ENCODE results near the gene JMY. TPM values are rescaled to one million over a fixed set of nuclear protein-coding genes. Genes with fewer than 3 reads are reported as not detected.

JMY gene
- total and polyA plus RNA-seq, 2 of the 8 experiments (the other 6 are each of a cell fraction or from before 2014, with no cell fraction given), result 2.8 to 13.9 TPM

- Histone ChIP-seq H4K20me1 (replicated peaks in 1 of 2; ENCODE audit: control insufficient read depth in 1 of 2, insufficient read depth in 2 of 2, low read length in 2 of 2) (no peaks in the 10 kb centered on the region), H4K91ac (replicated peaks; ENCODE audit: insufficient read length, low read length) (no peak overlapping the region), H3K4me1 (replicated peaks in 1 of 4; ENCODE audit: control insufficient read depth in 3 of 4, insufficient read depth in 4 of 4, low read length in 3 of 4) (no peaks in the 10 kb centered on the region), H3K23me2 (ENCODE audit: low read depth, low read length) (no peaks in the 10 kb centered on the region), H3K27ac (ENCODE audit: low read depth, low read length) (no peak overlapping the region), H3K56ac (replicated peaks; ENCODE audit: insufficient read length, low read depth, low read length) (no peak overlapping the region), H3K23ac (ENCODE audit: insufficient read length) (no peak overlapping the region), H3K79me2 (ENCODE audit: control insufficient read depth in 1 of 2, insufficient read depth in 2 of 2, low read length in 2 of 2) (no peaks in the 10 kb centered on the region), H3K4me3 (ENCODE audit: extremely low read depth in 1 of 4, insufficient read depth in 2 of 4, low read depth in 3 of 4, low read length in 4 of 4) (no peak overlapping the region), H4K8ac (ENCODE audit: extremely low read depth, insufficient read depth, low read length) (no peak overlapping the region), H3K27me3 (replicated peaks in 1 of 4; ENCODE audit: control insufficient read depth in 3 of 4, extremely low read depth in 1 of 4, insufficient read depth in 3 of 4, low read length in 3 of 4) (no peaks in the 10 kb centered on the region), H3K79me1 (ENCODE audit: low read depth, low read length) (no peaks in the 10 kb centered on the region; the same call in 1 of the 2 replicates), H3K4me2 (ENCODE audit: insufficient read depth in 1 of 2, low read depth in 2 of 2, low read length in 2 of 2) (no peak overlapping the region), H3K9me3 (ENCODE audit: insufficient read depth in 2 of 2, low read depth in 1 of 2, low read length in 1 of 2) (no peaks in the 10 kb centered on the region), H2AK5ac (ENCODE audit: low read depth, low read length) (no peak overlapping the region), H3K18ac (ENCODE audit: extremely low read depth, low read length) (no peak overlapping the region), H2BK12ac (ENCODE audit: low read depth, low read length) (no peak overlapping the region), H2BK20ac (ENCODE audit: low read length) (no peak overlapping the region), H4K5ac (ENCODE audit: insufficient read length, low read depth, low read length) (no peak overlapping the region), H2BK120ac (replicated peaks; ENCODE audit: low read depth, low read length) (no peak overlapping the region), H3K36me3 (ENCODE audit: control insufficient read depth in 2 of 4, insufficient read depth in 4 of 4, low read length in 3 of 4) (peaks cover 0 to 17% (median 4%) of the 10 kb centered on the region in 4 experiments; a peak in 5 of 8 replicates), H2BK5ac (ENCODE audit: low read depth, low read length) (no peak overlapping the region), H3K14ac (ENCODE audit: insufficient read length) (no peak overlapping the region), H3K4ac (replicated peaks; ENCODE audit: insufficient read length, low read depth, low read length) (no peak overlapping the region), H2AFZ (ENCODE audit: low read length) (no peak overlapping the region), H3K9ac (replicated peaks in 1 of 4; ENCODE audit: extremely low read depth in 1 of 4, low read depth in 3 of 4, low read length in 3 of 4) (no peak overlapping the region), H2BK15ac (ENCODE audit: low read length) (no peak overlapping the region)
- ChIA-PET CTCF (ENCODE audit: partially characterized antibody) (interaction anchor here (1.5 kb wide), 1 partner anchor 45 kb away, joined by 3 read pairs; no protein-coding TSS in a partner anchor), POLR2A (ENCODE audit: partially characterized antibody) (no interaction called here)
- 89% methylated on average over 4 of the region's 4 CpGs; no CpG with 5 or more reads in 1 of the 2 experiments for WGBS, 2 experiments (ENCODE audit: extremely low coverage in 1 of 2, insufficient coverage in 1 of 2, insufficient read length in 1 of 2, insufficient replicate concordance in 2 of 2, low coverage in 1 of 2, low lambda C conversion rate in 2 of 2, missing lambda C conversion rate in 1 of 2)
- no peak for FAIRE-seq
- DNase-seq (ENCODE audit: low read depth in 1 of 2, low spot score in 2 of 2), result no peak
- no peak for TF ChIP-seq SIRT6 (IDR thresholded peaks at IDR 0.05; ENCODE audit: low read length)
- TF ChIP-seq BRCA1 (IDR thresholded peaks at IDR 0.05; ENCODE audit: low read depth, low read length), result no peak
- TF ChIP-seq MAFK (IDR thresholded peaks at IDR 0.05; ENCODE audit: low read depth, low read length), result no peak
These were observed 65.2 kb downstream of the JMY start for GRCh38 chr5:79301046-79301712.
